Testis (tissue), 2 donors: ENCODE results near the gene HECW1.

Experiments used
- POLR2A ChIP-seq: fragments of 450-650 bp; IDR thresholded peaks from one replicate; pipeline ENCODE4 v1.6.1; 2017; ENCODE audit warnings: antibody characterized with exemption, mild to moderate bottlenecking, moderate library complexity
- TF ChIP-seq, protein P1 (sequence below), 3 experiments: fragments of 450-650 bp in 2 of 3; fragments of 200-600 bp in 1 of 3; sonication (generic) in 1 of 3; IDR thresholded peaks; one replicate each; pipeline ENCODE4 v1.5.1; 2016 to 2019; ENCODE audit warnings: antibody characterized with exemption in 3 of 3, mild to moderate bottlenecking in 2 of 3, moderate library complexity in 1 of 3

DNA sequence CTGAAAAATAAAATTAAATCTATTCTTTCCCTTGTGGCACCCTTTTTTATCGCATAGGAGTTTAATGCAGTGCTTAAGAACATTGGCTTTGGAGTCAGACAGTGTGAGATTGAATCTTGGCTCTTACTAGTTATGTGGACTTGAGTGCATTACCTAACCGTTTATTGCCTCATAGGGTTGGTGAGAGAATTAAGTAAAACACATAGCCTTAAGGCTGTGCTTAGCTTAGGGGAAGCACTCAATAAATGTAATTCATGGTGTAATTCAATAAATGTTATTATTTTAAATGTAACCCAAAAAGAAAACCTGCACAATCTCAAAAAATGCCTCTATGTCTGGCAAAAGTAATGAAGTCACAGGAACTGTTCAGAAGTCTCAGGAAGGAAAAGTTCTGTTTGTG, 473.1 kb downstream of the HECW1 start:
- TF ChIP-seq, protein P1, sequence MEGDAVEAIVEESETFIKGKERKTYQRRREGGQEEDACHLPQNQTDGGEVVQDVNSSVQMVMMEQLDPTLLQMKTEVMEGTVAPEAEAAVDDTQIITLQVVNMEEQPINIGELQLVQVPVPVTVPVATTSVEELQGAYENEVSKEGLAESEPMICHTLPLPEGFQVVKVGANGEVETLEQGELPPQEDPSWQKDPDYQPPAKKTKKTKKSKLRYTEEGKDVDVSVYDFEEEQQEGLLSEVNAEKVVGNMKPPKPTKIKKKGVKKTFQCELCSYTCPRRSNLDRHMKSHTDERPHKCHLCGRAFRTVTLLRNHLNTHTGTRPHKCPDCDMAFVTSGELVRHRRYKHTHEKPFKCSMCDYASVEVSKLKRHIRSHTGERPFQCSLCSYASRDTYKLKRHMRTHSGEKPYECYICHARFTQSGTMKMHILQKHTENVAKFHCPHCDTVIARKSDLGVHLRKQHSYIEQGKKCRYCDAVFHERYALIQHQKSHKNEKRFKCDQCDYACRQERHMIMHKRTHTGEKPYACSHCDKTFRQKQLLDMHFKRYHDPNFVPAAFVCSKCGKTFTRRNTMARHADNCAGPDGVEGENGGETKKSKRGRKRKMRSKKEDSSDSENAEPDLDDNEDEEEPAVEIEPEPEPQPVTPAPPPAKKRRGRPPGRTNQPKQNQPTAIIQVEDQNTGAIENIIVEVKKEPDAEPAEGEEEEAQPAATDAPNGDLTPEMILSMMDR (IDR thresholded peaks at IDR 0.05): no peak
- TF ChIP-seq POLR2A: no peak
